Endothelial cell (in vitro differentiated cells): ENCODE measurements around the gene RBM45. TPM values are rescaled to one million over a fixed set of nuclear protein-coding genes. Genes with fewer than 3 reads are reported as not detected.

Experiments used
- DNase-seq: peaks from one replicate; pipeline ENCODE4 v3.0.0; 2021; ENCODE audit warnings: low spot score
- H3K27ac Mint-ChIP-seq: one replicate; pipeline ENCODE4 v1.8.0; 2021; ENCODE audit warnings: mixed read lengths, inconsistent platforms; ENCODE audit not compliant: unreplicated experiment
- H3K27me3 Mint-ChIP-seq: one replicate; pipeline ENCODE4 v1.8.0; 2021; ENCODE audit warnings: mild to moderate bottlenecking, moderate library complexity, mixed read lengths, inconsistent platforms; ENCODE audit not compliant: unreplicated experiment
- H3K36me3 Mint-ChIP-seq: one replicate; pipeline ENCODE4 v1.8.0; 2021; ENCODE audit warnings: mild to moderate bottlenecking, low read depth, mixed read lengths, inconsistent platforms; ENCODE audit not compliant: unreplicated experiment
- H3K4me1 Mint-ChIP-seq: one replicate; pipeline ENCODE4 v1.8.0; 2021; ENCODE audit warnings: mild to moderate bottlenecking, mixed read lengths, inconsistent platforms; ENCODE audit not compliant: unreplicated experiment
- H3K4me3 Mint-ChIP-seq: one replicate; pipeline ENCODE4 v1.8.0; 2021; ENCODE audit warnings: mild to moderate bottlenecking, mixed read lengths, inconsistent platforms; ENCODE audit not compliant: unreplicated experiment
- H3K9me3 Mint-ChIP-seq: one replicate; pipeline ENCODE4 v1.8.0; 2021; ENCODE audit warnings: mixed read lengths, inconsistent platforms; ENCODE audit not compliant: unreplicated experiment
- total RNA-seq: library from RNA; stranded (reverse); fragmentation: NEBNext Ultra II Directional; extraction: Animal tissue kit (Norgen Biotek cat#: 25700); gene quantifications from one replicate; pipeline ENCODE4 v1.2.1, GENCODE V29; 2021; ENCODE audit not compliant: unreplicated experiment
- TF ChIP-seq, protein P1 (sequence below): fragments of 200-600 bp; sonication (generic); IDR thresholded peaks from one replicate; pipeline ENCODE4 v1.5.0; 2021; ENCODE audit warnings: antibody characterized with exemption; ENCODE audit not compliant: unreplicated experiment

Gene RBM45
- total RNA-seq, 1 donor from 2014 or later, result 17.0 TPM

DNA sequence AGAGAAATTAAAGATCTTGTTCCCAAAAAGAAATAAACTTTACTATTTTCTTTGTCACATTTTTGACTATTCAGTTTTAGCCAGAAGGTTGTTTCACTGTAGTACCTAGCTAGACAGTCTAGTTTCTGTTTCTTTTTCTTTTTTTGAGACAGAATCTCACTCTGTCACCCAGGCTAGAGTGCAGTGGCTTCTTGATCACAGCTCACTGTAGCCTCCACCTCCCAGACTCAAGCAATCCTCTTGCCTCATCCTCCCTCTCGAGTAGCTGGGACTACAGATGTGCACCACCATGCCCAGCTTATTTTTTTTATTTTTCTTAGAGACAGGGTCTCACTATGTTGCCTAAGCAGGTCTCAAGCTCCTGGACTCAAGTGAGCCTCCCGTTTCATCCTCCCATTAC is 2.2 kb downstream of the RBM45 start:
- no peaks in the 10 kb centered on the region for H3K36me3 Mint-ChIP-seq
- DNase-seq, result no peak
- peaks cover 5% of the 10 kb centered on the region for H3K4me1 Mint-ChIP-seq
- TF ChIP-seq, protein P1, sequence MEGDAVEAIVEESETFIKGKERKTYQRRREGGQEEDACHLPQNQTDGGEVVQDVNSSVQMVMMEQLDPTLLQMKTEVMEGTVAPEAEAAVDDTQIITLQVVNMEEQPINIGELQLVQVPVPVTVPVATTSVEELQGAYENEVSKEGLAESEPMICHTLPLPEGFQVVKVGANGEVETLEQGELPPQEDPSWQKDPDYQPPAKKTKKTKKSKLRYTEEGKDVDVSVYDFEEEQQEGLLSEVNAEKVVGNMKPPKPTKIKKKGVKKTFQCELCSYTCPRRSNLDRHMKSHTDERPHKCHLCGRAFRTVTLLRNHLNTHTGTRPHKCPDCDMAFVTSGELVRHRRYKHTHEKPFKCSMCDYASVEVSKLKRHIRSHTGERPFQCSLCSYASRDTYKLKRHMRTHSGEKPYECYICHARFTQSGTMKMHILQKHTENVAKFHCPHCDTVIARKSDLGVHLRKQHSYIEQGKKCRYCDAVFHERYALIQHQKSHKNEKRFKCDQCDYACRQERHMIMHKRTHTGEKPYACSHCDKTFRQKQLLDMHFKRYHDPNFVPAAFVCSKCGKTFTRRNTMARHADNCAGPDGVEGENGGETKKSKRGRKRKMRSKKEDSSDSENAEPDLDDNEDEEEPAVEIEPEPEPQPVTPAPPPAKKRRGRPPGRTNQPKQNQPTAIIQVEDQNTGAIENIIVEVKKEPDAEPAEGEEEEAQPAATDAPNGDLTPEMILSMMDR, result no peak
- H3K9me3 Mint-ChIP-seq, result no peaks in the 10 kb centered on the region
- H3K27me3 Mint-ChIP-seq, result no peaks in the 10 kb centered on the region
- H3K4me3 Mint-ChIP-seq, result no peak overlapping the region
- no peak overlapping the region for H3K27ac Mint-ChIP-seq

DNA sequence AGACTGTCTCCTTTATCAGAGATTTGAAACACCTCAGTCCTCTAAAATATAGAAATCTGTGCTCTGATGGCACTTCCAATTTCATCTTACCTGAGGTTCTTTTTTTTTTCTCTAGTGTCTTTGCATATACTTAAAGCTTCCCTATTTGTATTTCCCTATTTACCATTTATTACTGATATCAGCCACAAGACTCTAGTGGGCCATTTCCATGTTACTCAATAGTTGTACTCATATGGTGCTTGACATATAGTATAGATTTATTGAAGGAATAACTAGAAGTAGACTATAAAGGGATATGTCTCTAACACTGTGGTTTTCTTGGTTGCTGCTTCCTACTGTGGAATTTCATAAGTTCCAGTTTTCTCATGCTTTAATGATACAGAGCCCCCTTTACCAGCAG is 3.0 kb downstream of the RBM45 start:
- Mint-ChIP-seq H3K9me3 (no peaks in the 10 kb centered on the region), H3K27me3 (no peaks in the 10 kb centered on the region), H3K27ac (no peak overlapping the region), H3K4me3 (no peak overlapping the region), H3K4me1 (peaks cover 5% of the 10 kb centered on the region), H3K36me3 (no peaks in the 10 kb centered on the region)
- no peak for DNase-seq
- TF ChIP-seq, protein P1, result no peak

DNA sequence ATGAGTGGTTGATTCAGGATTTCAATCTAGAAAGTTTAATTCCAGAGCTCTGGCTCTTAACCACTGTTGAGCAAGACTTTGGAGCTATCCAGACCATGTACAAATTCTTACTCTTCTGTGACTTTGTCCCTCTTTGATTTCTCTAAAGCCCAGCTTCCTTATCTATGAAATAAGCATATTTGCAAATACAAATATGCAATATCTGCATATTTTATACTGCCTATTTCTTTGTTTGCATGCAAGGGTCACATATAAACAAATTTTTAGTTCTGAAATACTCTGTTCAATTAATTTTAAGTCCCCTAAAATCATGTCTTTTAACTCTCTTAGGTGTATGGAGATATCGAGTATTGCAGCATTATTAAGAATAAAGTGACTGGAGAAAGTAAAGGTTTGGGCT is 5.5 kb downstream of the RBM45 start:
- Mint-ChIP-seq H3K36me3 (no peaks in the 10 kb centered on the region), H3K9me3 (no peaks in the 10 kb centered on the region), H3K4me1 (peaks cover 5% of the 10 kb centered on the region), H3K27me3 (peaks cover 2% of the 10 kb centered on the region), H3K4me3 (no peak overlapping the region), H3K27ac (no peak overlapping the region)
- TF ChIP-seq, protein P1, result no peak
- no peak for DNase-seq

DNA sequence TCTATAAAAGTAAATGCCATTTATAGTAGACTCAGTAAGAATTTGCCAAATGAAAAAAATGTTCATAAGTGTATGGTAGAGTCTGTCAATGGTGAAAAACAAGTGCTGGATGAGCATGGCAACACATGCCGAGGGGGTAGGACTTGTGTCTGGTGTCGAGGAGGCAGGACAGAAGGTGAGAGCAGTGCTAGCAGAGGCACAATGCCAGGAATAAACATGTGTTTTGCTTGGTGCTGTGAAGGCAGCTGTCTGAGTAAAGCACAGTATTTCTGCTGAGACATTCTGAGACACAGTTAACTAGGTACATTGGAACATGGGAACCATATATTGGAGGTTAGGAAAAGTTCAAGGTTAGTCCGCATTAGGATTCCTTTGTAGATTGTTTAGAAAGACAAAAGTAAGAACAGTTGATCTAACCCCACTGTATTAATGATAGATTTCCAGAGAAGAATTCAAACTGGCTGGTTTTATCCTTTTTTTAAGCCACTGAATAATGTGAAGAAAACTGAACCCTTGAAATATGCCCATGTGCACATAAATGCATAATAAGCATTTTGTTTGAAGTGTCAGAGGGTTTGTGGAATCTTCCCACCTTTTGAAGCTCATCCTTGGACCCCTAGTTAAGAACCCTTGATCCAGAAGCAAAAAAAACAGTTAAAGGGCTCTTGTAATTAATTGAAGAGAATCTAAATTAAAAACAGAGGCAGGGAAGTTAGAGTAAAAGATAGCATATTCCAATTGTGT is 7.1 kb downstream of the RBM45 start:
- no peak overlapping the region for H3K27ac Mint-ChIP-seq
- H3K4me1 Mint-ChIP-seq, result no peaks in the 10 kb centered on the region
- H3K27me3 Mint-ChIP-seq, result peaks cover 2% of the 10 kb centered on the region
- H3K4me3 Mint-ChIP-seq, result no peak overlapping the region
- H3K9me3 Mint-ChIP-seq, result no peaks in the 10 kb centered on the region
- TF ChIP-seq, protein P1, result no peak
- no peaks in the 10 kb centered on the region for H3K36me3 Mint-ChIP-seq
- DNase-seq, result no peak

DNA sequence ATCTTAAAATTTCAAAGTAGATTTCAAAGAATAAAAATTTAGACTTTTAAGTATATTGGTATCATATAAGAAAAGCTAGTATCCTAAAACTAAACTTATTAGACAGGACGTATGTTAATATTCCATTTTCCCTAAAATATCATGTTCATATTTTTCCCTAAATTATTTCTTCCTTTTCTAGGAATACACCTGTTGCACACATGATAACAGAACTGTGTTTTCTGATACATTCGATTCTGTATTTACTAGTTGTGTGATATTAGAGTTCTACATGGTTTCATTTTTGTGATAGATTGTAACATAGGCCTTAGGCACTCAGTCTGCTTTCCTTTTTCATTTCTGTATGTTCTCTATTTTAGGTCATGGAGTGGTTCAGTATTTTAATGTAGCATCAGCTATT is 10.9 kb downstream of the RBM45 start:
- peaks cover 6% of the 10 kb centered on the region for H3K36me3 Mint-ChIP-seq
- H3K4me1 Mint-ChIP-seq, result no peaks in the 10 kb centered on the region
- no peak for DNase-seq
- no peak overlapping the region for H3K27ac Mint-ChIP-seq
- no peak overlapping the region for H3K4me3 Mint-ChIP-seq
- TF ChIP-seq, protein P1, result no peak
- H3K9me3 Mint-ChIP-seq, result no peaks in the 10 kb centered on the region
- peaks cover 2% of the 10 kb centered on the region for H3K27me3 Mint-ChIP-seq
